Activated CD4-positive, CD25-positive, alpha-beta regulatory T cell (primary cell): ENCODE measurements around the gene SSRP1.
"Not testable (repeated sequence)": the region's sequence is repeated elsewhere in the genome, so short reads cannot be mapped to it uniquely, and the experiment has no call there.

Experiments used
- DNase-seq, 4 experiments: peaks; one replicate each; lab custom pipeline; 2025; lab: John Stamatoyannopoulos, UW

The SSRP1 gene

DNA sequence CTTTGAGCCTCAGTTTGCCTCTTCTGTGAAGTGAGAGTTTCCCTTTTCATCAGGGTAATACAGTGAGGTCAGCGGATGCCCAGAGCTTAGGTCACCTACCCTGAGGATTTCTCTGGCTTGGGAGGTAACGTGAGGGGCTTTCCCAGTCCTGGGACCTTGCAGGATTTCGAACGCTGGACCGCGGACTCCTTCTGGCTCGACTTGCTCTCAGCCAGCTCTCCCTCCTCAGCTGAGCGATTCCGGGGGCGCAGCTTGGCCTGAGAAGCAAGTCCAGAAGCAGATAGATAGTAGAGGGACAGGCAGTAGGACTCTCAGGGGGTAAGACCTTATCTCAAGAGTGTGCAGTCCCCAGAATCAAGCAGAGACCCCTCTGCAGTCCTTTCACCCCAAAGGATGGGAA, 34.9 kb downstream of the SSRP1 start:
- DNase-seq: no peak

DNA sequence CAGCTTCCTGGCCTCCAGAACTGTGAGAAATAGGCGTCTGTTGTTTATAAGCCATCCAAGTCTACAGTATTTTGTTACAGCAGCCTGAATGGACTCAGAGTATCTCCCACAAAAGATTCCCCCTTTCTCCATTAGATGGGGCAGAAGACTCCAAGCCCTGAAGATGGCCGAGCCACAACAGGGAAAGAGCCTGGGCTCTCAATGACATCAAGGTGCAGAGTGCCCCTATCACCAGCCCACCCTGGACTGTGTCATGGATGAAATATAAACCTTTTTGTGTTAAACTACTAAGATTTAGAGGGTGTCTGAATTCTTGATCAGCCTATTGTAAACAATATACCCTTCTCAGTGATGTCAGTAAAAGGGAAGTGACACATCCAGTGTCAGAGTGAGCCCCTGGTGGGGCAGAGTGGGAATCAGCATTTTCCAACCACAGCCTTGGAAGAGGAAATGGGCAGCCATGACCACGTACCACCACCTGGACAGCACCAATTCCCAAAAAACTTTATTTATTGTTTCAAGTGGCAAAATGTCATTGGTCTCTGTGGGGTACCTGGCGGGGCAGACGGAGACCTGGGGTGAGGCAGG, 36.4 kb downstream of the SSRP1 start:
- DNase-seq: no peak

DNA sequence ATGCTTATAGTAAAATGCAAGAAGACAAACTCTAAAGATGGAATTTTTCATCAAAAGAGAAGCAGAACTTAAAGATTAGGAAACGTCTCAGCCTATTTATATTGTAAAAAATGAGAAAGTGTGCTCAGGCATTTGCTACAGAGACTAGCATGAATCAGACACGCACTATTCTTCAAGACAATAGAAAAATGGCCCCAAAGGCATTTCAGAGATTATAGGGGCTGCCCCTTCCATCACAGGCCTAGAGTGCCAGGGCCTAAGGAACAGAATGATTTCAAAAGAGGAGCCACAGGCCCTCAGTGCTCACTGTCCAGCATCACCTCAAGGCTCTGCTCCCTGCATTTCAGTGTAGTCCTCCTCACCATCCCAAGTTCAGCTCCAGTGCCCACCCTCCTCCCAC, 38.5 kb downstream of the SSRP1 start:
- DNase-seq: no peak

DNA sequence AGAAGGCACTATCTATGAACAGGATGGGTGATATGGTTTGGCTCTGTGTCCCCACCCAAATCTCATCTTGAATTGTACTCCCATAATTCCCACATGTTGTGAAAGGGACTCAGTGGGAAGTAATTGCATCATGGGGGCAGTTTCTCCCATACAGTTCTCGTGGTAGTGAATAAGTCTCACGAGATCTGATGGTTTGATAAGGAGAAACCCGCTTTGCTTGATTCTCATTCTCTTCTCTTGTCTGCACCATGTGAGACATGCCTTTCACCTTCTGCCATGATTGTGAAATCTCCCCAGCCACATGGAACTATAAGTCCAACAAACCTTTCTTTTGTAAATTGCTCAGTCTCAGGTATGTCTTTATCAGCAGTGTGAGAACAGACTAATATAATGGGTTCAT, 39.5 kb downstream of the SSRP1 start:
- not testable (repeated sequence) for DNase-seq

DNA sequence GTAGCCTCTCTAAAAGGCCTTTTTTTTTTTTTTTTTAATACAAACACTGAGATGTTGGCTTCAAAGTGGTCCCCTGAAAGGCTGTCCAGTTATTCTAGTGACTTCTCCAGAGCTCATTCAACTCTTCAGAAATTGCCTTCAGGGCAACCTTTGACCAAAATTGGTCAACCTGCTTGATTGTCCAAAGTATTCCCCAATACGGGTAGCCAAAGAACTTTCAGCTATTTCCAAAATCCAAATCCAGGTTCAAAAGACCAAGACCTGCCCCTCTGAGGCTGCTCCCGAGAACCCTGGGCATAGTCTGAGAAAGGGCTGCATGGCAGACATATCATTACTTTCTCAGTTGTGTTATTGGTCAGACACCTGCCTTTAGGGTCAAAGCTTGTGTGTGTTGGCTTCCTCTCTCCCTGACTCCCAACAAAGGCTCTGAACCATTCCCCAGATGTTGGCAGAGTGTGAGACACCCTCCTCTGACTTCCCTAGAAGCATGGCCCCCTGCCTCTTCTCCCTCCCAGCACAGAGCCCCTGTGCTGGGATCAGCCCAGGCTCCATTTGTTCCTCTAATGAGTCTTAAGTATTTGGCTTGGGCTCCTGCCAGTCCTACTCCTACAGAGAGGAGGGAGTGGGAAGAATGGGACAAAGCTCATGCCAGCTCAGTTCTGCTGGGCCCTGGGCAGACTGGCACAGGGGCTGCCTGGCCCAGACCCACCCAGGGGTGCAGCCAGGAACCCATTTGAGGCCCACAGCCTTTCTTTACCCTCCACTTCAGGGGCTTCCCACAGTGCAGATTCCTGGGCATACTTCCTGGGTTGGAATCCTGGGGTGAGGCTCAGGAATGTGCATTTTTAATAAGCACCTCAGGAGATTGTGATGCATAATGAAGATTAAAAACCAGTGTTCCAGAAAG, 41.2 kb downstream of the SSRP1 start:
- DNase-seq: no peak

DNA sequence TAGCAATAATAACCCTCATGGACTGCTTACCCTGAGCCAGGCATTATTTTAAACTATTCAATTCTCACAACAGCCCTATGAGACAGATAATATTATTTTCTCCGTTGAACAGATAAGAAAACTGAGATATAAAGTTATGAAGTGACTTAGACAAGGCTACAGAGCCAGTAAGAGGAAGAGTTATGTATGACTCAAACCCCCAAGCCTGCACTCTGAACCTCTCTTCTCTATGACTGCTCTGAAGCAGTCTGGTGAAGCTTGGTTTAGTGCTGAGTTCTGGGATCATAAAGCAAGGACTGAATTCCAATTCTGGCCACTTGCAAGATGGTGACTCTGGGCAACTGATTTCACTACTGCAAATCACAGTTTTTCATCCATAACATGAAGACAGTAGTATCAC, 45.4 kb downstream of the SSRP1 start:
- no peak for DNase-seq

DNA sequence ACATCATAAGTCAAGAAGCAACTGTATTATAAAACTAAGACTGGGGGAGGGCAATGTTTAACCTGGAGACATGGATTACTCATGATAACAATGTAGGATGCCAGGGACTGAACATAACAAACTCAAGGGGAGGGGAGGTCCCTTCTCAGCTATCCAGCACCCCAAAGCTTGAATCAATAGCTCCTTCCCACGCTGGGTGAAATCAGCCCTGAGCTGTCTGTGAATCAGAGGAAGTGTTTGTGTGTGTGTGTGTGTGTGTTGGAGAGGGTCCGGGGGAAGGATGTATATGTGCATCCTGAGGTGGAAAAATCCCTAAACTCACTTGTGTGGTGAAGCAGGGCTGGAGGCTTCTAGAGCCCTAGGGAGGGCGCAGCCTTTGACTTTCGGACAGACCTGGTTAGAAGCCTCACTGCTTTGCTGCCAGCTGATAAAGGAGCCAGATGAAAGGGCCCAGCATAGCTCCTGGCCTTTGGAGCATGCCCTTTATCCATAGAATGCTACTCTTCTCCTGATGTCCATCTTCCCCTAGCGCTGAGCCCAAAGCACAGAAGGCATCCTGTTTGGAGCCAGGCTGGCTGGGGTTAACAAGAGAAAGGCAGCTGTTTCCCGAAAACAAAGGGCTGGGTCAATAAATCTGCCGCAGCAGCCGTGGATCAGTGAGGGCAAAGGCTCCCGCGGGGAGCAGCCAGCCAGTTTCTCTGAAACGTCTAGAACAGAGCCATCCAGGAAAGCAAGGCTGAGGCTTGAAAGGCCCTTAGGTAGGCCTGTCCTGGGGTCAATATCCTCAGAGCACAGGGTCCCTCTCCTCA, 46.7 kb downstream of the SSRP1 start:
- DNase-seq: no peak

DNA sequence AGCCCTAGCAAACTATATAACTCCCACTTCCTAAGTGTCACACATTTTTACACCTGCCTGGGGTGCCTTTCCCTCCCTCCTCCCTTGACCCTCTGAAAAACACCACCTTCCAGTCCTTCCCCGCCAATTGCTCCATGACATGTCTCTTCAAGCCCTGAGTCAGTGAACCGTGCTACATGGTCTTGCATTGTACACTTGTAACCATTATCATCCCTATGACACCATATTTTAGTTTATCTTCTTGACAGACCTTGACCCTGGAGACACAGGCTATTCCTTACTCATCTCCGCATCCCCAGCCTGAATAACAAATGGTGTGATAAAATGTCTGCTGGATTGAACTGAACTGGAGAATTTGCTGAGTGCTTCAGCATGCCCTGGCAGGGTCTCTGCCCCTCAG, 47.8 kb downstream of the SSRP1 start:
- DNase-seq: no peak

DNA sequence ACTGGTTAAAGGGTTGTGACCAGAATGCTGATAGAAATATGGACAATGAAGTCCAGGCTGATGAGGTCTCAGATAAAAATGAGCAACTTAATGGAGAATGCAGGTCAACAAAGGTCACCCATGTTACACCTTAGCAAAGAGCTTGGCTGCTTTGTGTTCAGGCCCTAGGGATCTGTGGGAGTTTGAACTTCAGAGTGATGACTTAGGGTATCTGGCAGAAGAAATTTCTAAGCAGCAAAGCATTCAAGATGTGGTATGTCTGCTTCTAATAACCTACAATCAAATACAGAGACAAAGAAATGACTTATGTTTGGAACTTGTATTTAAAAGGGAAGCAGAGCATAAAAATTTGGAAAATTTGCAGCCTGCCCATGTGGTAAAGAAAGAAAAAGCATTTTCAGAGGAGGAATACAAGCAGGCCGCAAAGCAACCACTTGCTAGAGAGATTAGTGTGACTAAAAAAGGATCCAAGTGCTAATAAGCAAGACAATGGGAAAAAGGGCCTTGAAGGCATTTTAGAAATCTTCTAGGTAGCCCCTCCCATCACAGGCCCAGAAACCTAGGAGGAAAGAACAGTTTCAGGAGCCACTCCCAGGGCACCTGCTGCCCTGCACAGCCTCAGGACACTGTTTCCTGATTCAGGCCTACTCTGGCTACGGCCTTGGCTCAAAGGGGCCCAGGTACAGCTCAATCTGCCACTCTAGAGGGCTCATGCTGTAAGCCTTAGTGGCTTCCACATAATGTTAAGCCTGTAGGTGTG, 52.3 kb downstream of the SSRP1 start:
- DNase-seq: no peak

DNA sequence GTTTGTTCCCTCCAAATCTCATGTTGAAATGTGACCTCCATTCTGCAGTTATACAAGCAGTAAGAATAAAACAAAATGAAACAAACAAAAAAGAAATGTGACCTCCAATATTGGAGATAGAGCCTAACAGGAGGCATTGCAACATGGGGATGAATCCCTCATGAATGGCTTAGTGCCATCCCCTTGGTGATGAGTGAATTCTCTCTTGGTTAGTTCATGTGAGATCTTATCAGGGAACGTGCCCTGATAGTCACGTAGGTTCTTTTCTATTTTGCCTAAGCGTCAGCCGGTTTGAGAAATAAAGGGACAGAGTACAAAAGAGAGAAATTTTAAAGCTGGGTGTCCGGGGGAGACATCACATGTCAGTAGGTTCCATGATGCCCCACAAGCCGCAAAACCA, 54.1 kb downstream of the SSRP1 start:
- not testable (repeated sequence) for DNase-seq

DNA sequence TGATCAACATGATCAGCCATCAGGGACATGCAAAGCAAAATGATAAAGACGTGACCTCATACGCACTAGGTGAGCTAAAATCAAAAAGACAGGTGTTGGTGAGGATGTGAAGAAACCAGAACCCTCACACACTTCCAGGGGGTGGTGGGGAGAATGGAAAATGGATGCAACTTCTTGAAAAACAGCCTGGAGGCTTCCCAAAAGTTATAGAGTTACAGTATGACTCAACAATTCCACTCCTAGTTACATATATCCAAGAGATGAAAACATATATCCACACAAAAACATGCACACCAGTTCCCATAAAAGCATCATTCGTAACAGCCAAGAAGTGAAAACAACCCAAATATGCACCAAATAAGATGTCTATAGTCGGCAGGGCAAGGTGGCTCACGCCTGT, 56.6 kb downstream of the SSRP1 start:
- no peak for DNase-seq

DNA sequence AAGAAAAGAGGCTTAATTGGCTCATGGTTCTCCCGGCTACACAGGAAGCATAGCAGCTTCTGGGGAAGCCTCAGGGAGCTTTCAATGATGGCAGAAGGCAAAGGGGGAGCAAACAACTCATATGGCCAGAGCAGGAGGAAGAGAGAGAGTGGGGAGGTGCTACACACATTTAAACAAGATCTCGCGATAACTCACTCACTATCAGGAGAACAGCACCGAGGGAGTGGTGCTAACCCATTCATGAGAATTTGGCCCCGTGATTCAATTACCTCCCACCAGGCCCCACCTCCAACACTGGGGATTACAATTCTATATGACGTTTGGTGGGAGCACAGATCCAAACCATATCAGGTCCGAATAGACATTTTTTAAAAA, 57.0 kb downstream of the SSRP1 start:
- no peak for DNase-seq

DNA sequence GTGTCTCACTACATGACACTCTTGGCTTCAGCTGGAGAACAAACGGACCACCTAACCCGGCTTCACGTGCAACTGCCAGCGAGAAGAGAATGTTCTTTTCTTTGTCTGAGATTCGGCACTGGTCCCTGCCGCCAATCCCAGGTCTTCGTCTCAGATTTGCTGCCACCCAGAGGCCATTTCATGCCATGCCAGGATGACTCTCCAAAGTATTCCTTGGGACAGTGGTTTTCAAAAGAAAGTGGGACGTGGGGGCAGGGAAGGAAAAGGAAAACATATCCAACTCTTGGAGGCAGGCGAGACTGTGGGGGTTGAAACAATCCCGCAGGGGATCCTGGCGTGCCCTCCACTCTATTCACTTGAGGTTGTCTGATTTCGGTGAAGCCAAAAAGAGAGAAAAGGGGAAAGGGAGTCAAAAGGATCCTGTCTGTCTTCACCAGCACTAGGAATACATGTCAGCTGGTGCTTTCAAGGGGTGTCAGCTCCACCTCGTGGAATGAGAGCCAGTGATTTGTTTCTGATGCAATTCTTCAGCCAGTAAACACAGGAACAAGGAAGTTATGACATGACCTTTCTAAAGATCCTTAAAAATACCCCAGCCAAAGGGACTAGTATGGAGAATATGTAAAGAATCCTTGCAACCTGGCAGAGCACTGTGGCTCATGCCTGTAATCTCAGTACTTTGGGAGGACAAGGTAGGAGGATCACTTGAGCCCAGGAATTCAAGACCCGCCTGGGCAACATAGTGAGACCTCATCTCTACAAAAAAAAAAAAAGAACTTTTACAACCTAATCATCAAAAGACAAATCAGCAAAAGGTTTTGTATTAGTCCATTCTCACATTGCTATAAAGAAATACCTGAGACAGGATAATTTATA, 57.6 kb downstream of the SSRP1 start:
- peak in 1 of 4 experiments; percentile 6 for DNase-seq

DNA sequence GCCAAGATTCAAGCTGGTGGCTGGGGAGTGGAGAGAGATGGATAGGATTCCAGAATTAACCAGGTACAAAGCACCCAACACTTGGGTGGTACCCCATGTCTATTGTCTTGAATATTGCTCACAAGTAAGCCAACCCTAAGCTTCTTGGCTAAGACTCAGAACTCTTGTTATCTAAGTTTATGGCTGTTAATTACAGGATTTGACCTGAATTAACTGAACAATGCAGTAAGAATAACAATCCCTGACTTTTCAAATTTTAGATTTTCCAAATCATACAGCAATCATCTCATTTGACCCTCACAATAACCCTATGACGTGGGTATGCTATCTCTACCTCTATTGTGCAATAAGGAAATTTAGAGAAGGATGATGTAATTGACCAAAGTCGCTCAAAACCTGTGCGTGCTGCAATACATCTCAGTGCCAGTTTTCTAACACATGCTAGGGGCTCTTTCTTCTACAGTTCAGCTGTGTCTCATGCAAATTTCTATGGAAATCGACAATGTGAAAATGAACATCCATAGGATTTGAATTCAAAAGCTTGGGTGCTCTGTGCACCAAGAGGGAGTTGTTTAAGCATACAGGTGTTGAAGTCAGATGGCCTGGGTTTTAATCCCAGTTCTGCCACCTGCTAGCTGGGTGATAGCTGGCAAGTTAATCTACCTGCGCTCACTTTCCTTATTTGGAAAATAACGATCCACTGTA, 58.6 kb downstream of the SSRP1 start:
- DNase-seq: no peak

DNA sequence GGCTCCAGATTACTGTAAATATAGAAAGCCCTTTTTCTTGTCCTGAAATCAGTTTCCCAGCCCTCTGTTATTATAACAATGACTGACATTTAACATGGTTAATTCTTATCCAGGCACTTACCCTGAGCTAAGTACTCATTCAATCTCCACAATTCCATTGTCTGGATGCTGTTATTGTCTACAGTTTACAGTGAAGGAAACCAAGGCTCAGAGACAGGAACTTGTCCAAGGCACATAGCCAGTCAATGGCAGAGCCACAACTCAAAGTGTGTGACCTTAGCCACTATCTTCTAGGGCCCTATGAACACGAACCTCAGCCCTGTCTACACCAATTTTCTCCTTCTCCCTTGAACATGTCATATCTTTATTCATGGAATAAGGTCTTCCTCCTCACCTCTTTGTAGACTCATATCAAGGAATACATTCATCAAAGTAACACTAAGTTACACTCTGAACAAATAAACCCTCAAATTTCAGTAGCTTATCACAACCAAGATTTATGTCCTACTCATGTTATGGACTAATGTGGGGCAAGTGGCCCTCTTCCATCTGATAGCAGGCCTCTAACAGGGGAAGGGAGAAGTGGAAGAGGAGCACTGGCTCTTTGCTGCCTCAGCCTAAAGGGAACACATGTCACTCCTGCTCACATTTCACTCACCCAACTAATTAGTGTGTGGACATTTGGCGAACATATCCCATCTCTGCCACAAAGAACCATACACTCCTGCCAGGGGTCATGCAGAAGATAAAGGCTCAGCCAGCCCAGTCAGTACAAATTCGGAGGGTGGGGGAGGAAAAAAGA, 59.3 kb downstream of the SSRP1 start:
- DNase-seq: no peak
